HG02884 (cell line): ENCODE data around the gene KRTAP20-3.

ENCODE experiments used
- ATAC-seq: cut with Tn5 transposase; IDR thresholded peaks from one replicate; pipeline ENCODE4 v1.9.1; 2021; ENCODE audit warnings: mild to moderate bottlenecking, moderate library complexity; ENCODE audit not compliant: unreplicated experiment

The KRTAP20-3 gene

DNA sequence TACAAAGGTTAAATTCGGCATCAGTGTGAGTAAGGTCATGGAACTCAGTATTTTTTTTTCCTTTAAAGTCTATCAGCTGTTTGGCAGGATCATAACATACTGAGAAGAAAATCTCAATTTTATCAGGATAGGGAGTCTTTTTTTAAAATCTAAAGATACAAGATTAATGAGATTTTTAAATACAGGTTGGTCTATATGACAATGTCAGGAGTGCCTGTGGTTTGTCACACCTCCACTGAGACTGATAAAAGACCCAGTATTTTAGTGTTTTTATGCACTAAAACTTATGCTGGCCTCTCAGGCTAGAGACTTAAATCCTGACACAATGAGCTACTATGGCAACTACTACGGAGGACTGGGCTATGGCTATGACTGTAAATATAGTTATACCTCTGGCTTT lies at the start of gene KRTAP20-3:
TSS of gene KRTAP20-3 (plus strand) at position 301 of the 400 bp plus-strand sequence.
- no peak for ATAC-seq

DNA sequence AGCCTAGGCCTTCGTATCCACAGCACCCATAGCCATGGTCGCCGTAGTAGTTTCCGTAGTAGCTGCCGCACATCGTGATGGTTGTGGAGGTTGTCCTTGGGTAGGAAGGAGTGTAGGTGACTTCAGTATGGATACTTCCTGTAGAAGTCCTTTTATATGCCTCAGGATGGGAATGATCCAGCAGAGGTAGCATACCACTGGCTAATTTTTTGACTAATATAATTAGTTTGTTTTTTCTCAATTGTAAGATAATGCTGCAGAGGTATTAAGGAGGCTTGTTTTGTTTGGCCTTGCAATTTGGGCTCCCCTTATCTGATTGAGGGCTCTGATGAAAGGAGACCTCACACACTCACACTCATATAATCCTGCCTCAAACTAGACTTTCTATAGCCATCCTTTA lies 43.9 kb upstream of the KRTAP20-3 start, which contains the start of gene KRTAP6-2:
TSS of gene KRTAP6-2 (minus strand) at position 101 of the 400 bp plus-strand sequence. CDS start at position 73, 28 bp downstream.
- no peak for ATAC-seq

DNA sequence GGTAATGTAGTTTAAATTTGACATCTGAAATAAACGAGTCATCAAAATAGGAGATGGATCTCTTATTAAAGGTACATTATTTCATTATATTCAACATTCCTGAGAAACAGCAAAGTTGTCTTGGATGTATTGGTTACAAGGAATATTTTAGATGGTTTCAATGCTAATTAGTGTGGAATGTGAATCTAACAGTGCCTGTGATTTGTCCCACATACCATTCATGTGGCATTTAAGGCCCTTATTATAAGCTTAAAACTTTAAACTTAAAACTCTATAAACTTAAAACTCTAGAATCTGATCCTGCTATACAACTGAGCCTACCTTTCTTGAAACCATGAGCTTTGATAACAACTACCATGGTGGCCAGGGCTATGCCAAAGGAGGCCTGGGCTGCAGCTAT lies 41.9 kb upstream of the KRTAP20-3 start, which contains the start of gene KRTAP22-1:
TSS of gene KRTAP22-1 (plus strand) at position 301 of the 400 bp plus-strand sequence.
- ATAC-seq: no peak

DNA sequence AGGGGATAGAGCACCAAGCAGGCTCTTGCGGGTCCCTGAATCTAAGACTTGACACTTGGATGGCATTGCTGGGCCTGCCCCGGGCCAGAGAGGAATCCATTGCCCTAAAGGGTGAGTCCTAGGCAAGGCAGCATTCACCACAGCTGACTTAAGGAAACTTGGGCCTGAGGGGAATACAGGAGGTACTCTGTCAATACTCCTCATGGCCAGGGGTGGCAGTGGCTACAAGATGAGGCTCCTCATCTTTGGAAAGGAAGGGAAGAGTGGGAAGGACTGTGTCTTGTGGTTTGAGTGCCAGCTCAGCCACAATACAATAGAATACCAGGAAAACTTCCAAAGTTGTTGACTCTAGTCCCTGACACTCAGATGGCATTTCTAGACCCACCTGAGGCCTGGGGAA lies 36.7 kb upstream of the KRTAP20-3 start:
- ATAC-seq: no peak

DNA sequence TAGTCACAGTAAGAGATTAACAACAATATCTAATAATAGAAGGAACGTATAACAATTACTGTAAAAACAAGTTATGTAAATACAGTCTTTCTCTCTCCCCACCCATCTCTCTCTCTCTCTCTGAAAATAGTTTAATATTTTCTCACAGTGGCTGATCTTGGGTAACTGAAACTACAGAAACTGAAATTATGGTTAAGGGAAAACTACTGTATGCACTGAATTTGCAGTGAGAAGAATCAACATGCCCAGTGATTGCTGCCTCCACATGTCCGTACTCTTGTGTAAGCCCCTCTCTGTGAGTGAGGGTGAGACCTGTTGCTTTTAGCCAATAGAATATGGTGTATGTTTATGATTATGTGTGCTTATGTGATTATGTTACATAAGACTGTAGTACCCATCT lies 30.5 kb upstream of the KRTAP20-3 start:
- ATAC-seq: no peak

DNA sequence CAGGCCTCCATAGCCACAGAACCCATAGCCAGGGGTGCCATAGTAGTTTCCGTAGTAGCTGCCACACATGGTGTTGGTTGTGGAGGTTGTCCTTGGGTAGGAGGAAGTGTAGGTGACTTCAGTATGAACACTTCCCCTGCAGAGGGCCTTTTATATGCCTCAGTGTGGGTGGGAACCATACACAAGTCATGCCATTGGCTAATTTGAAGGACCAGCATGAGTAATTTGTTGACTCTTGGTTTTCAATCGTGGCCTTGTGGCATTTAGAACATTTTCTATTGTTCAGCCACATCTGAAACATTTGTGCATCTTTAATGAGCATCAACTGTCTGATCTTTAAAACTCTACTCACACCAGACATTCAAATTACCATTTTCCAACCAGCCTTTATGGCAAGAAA lies 28.8 kb upstream of the KRTAP20-3 start, which contains the start of gene KRTAP6-1:
TSS of gene KRTAP6-1 (minus strand) at position 95 of the 400 bp plus-strand sequence. CDS start at position 69, 26 bp downstream.
- no peak for ATAC-seq

DNA sequence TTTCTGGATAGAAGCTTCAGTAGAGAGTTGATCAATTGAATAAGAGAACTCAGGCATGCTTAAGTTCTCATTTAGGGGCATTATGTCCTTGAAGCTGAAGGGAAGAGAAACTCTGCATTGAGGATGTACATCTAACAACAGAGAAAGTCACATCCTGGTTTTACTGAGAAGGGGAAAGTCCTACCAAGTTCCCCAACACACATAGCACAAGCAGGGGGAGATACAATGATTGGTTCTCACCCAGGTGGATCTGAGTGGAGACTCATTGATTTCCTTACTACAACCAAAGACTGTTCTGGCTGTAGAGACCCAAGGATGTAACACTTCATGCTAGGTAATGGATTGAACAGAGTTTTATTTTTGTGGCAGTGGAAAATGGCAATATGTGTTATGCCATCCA lies 27.5 kb upstream of the KRTAP20-3 start:
- ATAC-seq: no peak

DNA sequence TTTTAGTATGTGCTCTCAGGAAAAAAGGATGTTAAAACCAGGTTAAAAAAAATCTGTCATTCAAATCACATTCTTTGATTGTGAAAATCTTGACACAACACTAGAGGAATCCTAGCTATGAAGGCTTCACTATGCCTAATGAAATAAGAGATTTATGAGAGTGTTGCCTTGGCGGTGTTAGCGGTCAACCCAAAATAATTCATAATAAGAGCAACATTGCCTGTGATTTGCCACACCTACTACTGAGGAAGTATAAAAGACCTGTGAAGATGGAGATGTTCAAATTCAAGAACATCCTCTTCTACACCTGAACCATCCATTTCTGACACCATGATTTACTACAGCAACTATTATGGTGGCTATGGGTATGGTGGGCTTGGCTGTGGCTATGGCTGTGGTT lies 26.5 kb upstream of the KRTAP20-3 start, which contains the start of gene KRTAP20-1:
TSS of gene KRTAP20-1 (plus strand) at position 301 of the 400 bp plus-strand sequence. CDS start at position 331, 30 bp downstream.
- ATAC-seq: no peak

DNA sequence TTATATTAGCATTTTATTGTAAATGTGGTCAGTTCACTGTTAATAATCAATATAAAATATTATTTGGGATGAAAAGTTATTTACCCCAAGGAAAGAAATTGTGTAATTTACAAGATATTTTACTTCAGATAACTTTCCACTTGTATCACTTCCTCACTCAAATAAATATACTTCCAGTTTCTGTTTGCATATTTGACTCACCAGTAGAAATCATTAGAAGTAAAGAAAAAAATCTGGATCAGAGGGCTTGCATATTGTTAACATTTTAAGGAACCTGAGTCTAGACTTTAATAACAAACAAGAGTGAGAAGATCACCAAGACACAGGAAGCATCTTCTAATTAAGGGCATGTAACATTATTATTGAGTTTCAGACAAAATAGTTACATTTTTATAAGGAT lies 22.6 kb upstream of the KRTAP20-3 start:
- ATAC-seq: no peak

DNA sequence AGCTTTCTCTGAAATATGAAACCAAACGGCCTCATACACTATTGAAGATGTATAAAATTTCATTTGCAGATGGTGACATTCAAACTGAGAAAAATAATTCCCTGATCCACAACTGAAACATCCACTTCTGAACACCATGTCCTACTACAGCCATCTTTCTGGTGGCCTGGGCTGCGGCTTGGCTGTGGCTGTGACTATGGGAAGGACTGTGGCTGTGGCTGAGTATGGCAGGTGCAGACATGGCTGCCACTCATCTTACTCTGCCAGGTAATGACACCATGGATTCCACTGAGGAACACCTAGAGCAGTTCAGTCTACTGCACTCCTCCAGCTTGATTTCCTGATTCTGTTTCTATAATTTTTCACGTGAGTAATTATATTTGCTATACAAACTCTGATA lies 22.1 kb upstream of the KRTAP20-3 start, which contains the start of gene KRTAP20-4:
TSS of gene KRTAP20-4 (plus strand) at position 106 of the 400 bp plus-strand sequence.
- ATAC-seq: no peak

DNA sequence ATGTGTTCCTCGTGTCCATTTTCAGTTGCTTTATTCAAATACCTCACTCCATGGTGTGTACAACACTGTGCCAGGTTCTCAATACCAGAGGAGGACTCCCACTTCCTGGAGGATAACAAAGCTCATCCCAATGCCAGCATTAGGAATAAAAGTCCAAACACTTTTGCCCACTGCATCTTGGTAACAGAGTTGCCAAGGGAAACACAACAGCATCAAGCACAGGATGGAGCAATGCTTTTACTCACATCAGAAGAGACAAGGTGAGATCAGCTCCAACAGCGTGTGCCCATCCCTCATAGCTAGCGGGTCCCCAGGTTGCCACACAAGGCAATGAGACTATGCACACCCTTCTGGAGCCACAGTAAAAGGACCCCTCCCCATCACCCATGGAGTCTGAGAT lies 19.3 kb upstream of the KRTAP20-3 start:
- no peak for ATAC-seq

DNA sequence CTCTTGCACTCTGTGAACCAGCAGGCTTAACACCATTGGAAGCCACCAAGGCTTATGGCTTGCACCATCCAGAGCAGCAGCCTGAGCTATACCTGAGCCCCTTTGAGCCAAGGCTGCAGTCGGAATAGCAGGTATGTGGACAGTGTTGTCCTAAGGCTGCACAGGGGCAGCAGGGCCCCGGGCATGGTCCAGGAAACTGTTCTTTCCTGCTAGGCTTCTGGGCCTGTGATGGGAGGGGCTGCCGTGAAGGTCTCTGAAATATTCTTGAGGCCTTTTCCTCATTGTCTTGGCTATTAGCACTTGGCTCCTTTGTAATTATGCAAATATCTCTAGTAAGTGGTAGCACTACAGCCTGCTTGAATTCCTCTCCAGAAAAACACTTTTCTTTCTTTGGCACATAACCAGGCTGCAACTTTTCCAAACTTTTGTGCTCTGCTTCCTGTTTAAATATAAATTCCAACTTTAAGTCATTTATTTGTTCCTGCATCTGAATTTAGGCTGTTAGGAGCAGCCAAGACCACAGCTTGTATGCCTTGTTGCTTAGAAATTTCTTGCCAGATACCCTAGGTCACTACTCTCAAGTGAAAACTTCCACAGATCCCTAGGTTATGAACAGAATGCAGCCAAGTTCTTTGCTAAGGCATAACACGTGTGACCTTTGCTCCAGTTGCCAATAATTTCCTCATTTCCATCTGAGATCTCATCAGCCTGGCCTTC lies 17.1 kb upstream of the KRTAP20-3 start:
- ATAC-seq: no peak

DNA sequence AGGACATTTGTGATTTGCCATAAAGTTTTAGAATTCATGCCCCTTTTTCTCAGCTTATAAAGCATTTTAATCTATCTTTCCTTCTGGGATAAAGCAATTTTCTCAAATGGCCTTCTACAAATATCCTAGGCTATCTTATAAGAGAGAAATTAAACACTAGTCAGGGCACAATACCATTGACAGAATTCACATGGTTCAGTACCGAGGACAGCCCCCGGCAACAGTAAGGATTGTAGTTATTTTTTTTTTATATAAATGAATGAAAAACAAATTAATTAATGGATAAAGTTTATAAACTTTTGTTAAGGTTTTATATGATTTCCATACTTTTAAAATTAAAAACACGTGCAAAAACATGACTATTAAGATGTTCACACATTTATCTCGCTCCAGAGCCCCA lies 14.6 kb upstream of the KRTAP20-3 start:
- no peak for ATAC-seq

DNA sequence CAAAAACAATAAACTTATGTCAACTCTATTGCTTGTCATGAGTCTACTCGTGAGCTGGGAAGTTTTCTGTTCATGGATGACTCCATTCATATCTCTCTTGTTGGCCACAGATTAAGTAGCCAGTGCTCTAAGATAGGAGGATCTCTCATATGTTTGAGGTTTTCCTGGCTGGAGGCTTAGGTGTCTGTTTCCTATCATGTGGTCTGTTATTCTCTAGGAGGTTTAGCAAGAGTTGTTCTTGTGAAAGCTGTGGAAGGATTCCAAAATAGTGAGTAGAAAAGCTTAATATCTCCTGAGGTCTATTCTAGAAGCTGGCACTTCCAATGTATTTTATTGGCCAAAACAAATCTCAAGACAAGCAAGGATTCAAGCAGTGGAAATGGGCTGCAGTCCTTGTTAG lies 13.5 kb upstream of the KRTAP20-3 start:
- no peak for ATAC-seq

DNA sequence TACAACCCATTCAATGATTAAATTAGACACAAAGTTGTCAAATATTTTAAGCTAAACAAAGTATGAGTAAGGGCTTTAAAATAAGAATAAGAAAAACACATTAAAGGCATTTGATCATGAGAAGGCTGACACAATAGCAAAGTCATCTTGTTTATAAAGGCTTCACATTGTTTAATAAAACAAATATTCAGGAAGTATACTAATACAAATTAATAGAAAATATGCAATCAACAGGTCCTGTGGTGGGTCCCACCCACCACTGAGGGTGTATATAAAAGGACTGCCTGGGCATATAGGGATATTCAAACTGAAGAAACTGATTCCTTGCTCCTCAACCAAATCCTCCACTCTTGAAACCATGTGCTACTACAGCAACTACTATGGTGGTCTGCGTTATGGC lies 7.8 kb upstream of the KRTAP20-3 start, which contains the start of gene KRTAP20-2:
TSS of gene KRTAP20-2 (plus strand) at position 301 of the 400 bp plus-strand sequence. CDS start at position 359, 58 bp downstream.
- no peak for ATAC-seq

DNA sequence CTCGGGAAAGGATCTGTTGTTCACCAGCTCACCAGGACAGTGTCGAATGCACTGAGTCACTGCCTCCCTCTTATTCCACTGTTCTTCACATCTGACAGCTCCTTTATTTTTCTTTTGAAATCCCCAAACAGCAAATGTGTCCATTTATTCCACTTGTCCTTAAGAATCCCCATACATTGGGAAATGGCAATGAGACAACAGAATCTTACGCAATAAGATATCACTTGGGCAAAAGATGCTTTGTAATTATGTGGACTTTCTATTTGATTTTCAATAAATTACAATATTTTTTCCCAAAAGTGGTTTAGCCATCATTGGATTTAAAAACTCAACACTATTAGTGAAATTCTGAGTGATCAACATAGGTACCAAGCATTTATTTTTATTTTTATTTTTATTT lies 4.0 kb upstream of the KRTAP20-3 start:
- no peak for ATAC-seq

DNA sequence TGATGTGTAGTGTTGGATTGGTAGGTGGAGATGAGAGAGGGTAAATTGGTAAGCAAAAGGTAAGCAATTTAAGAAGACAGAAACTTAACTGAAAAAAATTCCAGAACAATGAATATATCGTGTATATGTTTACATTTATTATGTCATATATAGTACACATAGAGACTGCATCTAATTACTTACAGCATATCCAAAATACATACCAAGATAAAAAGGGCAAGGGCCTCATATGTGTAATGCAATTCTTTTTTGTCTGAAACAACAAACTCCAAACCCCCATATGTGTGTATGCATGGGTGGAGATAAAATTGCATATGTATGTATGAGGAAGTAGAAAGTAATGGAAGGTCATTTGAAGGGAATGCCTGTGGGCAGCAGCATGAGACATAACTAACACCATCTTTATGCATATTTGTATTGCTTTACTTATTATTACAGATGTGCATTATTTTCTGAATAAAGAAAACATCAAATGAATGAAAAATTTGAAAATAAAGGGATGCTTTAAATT lies 4.3 kb downstream of the KRTAP20-3 start:
- no peak for ATAC-seq

DNA sequence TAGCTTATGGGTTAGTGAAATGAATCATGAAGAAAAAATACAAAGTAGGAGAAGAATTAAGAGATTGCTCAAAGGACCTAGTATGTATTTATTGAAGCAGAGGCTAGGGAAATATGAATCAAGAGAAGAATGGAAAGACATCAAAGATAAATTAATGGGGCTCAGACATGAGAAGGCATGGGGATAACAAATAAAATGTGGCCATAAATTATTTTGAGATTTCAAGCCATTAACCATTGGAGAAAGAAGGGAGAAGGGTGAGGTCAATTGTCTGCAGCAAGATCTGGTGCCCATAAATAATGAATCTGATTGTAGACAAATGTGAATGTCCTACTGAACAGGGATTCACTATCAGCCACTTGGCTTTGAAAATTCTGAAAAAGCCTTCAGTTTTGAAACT lies 10.2 kb downstream of the KRTAP20-3 start:
- no peak for ATAC-seq

DNA sequence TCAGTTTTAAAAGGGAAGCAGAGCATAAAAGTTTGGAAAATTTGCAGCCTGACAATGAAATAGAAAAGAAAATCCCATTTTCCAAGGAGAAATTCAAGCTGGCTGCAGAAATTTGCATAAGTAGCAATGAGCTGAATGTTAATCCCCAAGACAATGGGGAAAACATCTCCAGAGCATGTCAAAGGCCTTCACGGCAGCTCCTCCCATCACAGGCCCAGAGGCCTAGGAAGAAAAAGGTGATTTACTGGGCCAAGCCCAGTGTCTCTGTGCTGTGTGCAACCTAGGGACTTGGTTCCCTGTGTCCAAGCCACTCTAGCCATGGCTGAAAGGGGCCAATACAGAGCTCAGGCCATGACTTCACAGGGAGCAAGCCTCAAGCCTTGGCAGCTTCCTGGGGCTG lies 26.1 kb downstream of the KRTAP20-3 start:
- no peak for ATAC-seq

DNA sequence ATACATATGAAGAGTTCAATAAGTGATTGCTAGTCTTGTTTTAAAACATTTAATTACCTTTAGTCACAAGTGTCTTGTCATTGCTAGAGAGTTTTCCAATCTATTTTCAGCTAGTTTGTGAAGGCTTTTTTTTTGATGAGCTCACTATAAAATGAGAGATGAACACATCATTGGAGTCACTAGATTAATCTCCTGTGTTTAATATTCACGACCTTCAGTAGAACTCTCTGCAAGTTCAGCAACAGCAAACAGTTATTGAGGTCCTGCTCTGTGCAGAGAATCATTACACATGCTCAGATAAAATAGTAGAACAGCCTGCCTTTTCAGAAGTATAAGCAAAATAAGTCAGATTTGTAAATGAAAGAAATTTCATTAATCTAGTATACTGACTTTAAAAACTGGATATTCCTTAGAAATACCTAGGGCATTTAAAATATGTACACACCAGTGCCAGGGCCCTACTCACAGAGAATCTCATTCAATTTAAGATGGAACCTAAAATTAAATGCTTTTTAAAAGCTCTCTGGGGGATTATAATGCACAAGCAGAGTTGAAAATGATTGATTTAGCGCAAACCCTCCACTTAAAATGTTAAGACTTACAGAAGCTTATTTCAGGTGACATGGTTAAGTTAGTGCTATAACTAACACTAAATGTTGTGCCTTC lies 30.5 kb downstream of the KRTAP20-3 start:
- ATAC-seq: no peak

DNA sequence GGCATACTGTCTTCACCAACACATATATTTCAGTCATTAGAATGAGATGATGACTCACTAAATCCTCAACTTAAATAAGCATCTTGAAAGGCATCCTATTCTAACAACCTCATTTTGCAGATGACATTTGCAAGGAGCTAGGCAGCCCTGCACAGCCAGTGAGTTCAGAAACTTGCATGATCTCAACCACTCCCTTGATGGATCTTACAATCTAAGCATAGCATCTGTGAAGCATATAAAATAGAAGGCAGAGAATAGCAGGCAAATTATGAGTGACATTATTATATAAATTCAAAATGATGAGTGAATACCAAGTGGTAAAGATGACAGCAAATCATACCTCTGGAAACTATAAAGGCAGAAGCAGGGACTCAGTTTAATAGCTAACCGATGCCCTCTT lies 31.6 kb downstream of the KRTAP20-3 start:
- ATAC-seq: no peak

DNA sequence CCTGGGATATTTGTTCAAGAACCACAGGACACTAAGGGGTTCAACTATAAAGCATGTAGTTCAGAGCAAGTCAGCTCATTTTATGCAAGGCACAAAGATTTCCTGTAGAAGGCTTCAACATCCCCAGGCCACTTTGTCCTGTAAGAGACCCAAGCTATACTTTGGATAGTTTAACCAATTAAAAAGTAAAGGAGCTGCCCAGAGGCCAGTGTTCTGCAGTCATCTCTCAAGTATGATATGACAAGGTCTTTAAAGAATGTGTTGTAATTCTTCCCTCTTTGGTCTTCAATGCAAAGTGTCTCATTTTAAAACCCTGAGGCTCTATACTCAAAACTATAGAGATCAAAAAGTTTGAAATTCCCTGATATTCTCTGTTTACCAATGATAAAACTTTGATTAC lies 34.1 kb downstream of the KRTAP20-3 start:
- no peak for ATAC-seq
